SK-N-SH treated with all-trans-retinoic acid at 6 μM for 48 hours (cell line): ENCODE results near the gene HEPACAM2.
A peak's percentile ranks its signal among the peaks of the same experiment; 100 is the strongest.

Source experiments
- ATAC-seq: fragments of 200-7000 bp; cut with Tn5 transposase; 3 replicates; pipeline ENCODE4 v1.9.1; 2020; ENCODE audit warnings: mild to moderate bottlenecking, moderate library complexity
- ARNTL ChIP-seq: fragments of 450-650 bp; formaldehyde crosslinking; IDR thresholded peaks from 2 replicates; pipeline ENCODE4 v1.5.0; 2020; ENCODE audit warnings: low read depth, mild to moderate bottlenecking, moderate library complexity, borderline replicate concordance
- BACH2 ChIP-seq: fragments of 250-450 bp; sonication (Bioruptor Pico); IDR thresholded peaks from 2 replicates; pipeline ENCODE4 v1.9.0; 2021; ENCODE audit warnings: mild to moderate bottlenecking, borderline replicate concordance
- CSDC2 ChIP-seq: fragments of 250-450 bp; sonication (Bioruptor Pico); IDR thresholded peaks from 2 replicates; pipeline ENCODE4 v1.5.0; 2020; ENCODE audit warnings: mild to moderate bottlenecking, moderate library complexity
- GLIS3 ChIP-seq: fragments of 250-450 bp; sonication (Bioruptor Pico); IDR thresholded peaks from 2 replicates; pipeline ENCODE4 v1.5.0; 2020; ENCODE audit warnings: mild to moderate bottlenecking, moderate library complexity
- ISL1 ChIP-seq: fragments of 250-450 bp; sonication (Bioruptor Pico); IDR thresholded peaks from 2 replicates; pipeline ENCODE4 v2.1.2; 2022; ENCODE audit warnings: mild to moderate bottlenecking, moderate library complexity
- OSR1 ChIP-seq: fragments of 250-450 bp; sonication (Bioruptor Pico); IDR thresholded peaks from 2 replicates; pipeline ENCODE4 v1.8.0; 2022; ENCODE audit warnings: moderate library complexity, mild to moderate bottlenecking, inconsistent platforms
- PPARA ChIP-seq: fragments of 250-450 bp; sonication (Bioruptor Pico); IDR thresholded peaks from 2 replicates; pipeline ENCODE4 v1.5.0; 2020; ENCODE audit warnings: mild to moderate bottlenecking, borderline replicate concordance
- RARB ChIP-seq: fragments of 250-450 bp; sonication (Bioruptor Pico); IDR thresholded peaks from 2 replicates; pipeline ENCODE4 v1.8.0; 2021; ENCODE audit warnings: mild to moderate bottlenecking, moderate library complexity
- SNAI2 ChIP-seq: fragments of 250-450 bp; sonication (Bioruptor Pico); IDR thresholded peaks from 2 replicates; pipeline ENCODE4 v1.5.0; 2020; ENCODE audit warnings: mild to moderate bottlenecking, moderate library complexity
- TCF4 ChIP-seq: fragments of 250-450 bp; sonication (Bioruptor Pico); IDR thresholded peaks from 2 replicates; pipeline ENCODE4 v1.8.0; 2021; ENCODE audit warnings: mild to moderate bottlenecking, moderate library complexity, borderline replicate concordance
- TOX ChIP-seq: fragments of 250-450 bp; sonication (Bioruptor Pico); IDR thresholded peaks from 2 replicates; pipeline ENCODE4 v1.8.0; 2021; ENCODE audit warnings: mild to moderate bottlenecking, moderate library complexity, borderline replicate concordance
- ZC3H10 ChIP-seq: fragments of 250-450 bp; sonication (Bioruptor Pico); IDR thresholded peaks from 2 replicates; pipeline ENCODE4 v1.5.1; 2021; ENCODE audit warnings: mild to moderate bottlenecking, moderate library complexity
- ZFP3 ChIP-seq: fragments of 250-450 bp; sonication (Bioruptor Pico); IDR thresholded peaks from 2 replicates; pipeline ENCODE4 v1.5.0; 2020; ENCODE audit warnings: mild to moderate bottlenecking, moderate library complexity
- ZFP30 ChIP-seq: fragments of 450-650 bp; formaldehyde crosslinking; IDR thresholded peaks from 2 replicates; pipeline ENCODE4 v1.5.0; 2022; ENCODE audit warnings: mild to moderate bottlenecking, moderate library complexity
- ZNF565 ChIP-seq: fragments of 450-650 bp; formaldehyde crosslinking; conservative IDR thresholded peaks from 2 replicates; pipeline ENCODE4 v1.5.0; 2020; ENCODE audit warnings: low read depth, mild to moderate bottlenecking, moderate library complexity
- ZNF8 ChIP-seq: fragments of 450-650 bp; formaldehyde crosslinking; IDR thresholded peaks from 2 replicates; pipeline ENCODE4 v1.5.0; 2020; ENCODE audit warnings: mild to moderate bottlenecking, moderate library complexity
- TF ChIP-seq, protein P1 (sequence below): fragments of 250-450 bp; sonication (Bioruptor Pico); IDR thresholded peaks from 2 replicates; pipeline ENCODE4 v1.5.1; 2020; ENCODE audit warnings: low read depth, mild to moderate bottlenecking, moderate library complexity
- TF ChIP-seq, protein P2 (sequence below): fragments of 250-450 bp; sonication (Bioruptor Pico); IDR thresholded peaks from 2 replicates; pipeline ENCODE4 v1.8.0; 2021; ENCODE audit warnings: low read depth, mild to moderate bottlenecking, moderate library complexity, borderline replicate concordance
- TF ChIP-seq, protein P3 (sequence below): fragments of 250-450 bp; sonication (Bioruptor Pico); IDR thresholded peaks from 2 replicates; pipeline ENCODE4 v1.8.0; 2020; ENCODE audit warnings: mild to moderate bottlenecking, moderate library complexity, borderline replicate concordance

HEPACAM2 gene

DNA sequence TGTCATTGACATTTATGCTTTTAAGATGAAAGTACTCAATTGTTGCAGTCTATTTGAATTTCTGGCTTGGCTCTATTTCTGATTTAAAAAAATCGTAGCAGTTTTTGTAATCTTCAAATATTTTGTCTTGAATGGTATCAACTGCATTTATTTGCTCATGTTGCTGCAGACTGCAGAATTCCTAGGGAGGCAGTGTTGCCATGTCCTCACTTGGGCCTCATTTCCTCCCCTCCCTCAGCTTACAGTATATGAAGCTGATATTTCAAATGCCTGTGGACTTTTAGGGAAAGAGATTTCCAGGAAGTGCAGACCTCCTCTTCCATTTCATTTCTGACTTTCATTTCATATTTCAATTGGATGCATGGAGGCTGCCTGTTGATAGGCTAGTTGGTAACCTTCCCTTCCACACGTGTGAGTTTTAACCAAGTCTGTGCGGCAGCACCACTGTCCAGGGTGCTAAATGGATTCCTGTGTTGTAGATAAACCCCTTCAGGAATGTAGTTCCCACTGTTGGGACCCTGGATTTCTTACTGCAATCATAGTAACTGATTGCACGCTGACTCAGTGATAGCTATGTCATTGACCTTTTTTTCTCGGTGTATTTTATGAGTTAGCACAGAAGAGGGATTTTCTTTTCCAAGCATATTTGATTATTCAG is 23.4 kb upstream of the HEPACAM2 start:
- no peak for ATAC-seq

DNA sequence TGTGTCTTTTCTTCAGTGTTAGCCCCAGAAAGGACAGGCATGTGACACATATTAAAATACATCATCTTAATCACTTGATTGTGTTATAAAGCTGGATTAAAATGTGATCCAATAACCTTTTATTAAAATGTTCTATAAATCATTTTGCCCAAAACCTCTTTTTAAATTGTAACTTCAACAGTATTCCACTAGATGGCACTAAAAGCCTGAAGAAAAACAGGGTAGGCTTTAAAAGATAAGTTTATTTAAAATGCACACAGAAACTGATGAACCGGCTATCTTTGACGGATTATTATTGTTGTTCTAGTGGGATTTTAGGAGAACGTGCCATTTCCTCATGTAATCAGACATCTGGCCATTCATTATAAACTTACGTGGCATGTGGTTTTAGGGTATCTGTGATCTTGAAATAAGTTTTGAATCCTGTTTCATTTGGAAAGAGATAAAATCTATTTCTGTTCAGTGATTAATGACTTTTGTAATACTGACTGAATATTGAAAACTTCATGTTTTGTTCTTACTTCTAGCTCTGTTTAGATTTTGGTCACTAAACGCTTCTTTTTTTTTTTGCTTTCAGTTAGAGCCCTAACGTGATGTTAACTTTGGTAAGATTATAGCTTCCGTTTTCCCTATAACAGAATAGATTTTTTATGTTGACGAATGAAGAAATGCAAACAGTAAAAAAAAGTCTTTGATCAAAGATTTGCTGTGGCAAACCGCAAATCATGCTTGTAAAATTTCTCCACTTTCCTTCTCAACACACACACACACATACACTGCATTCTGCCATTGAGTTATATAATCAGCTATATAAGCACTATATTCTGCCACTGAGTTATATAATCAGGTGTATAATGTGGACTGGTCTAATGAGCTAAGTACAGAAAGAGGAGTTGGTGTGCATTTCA is 19.5 kb upstream of the HEPACAM2 start:
- ATAC-seq: peak; percentile 46
- TF ChIP-seq TCF4 (CRISPR knock-in tag): peak; percentile 23; the same call in 1 of the 2 replicates
- TF ChIP-seq, protein P1, sequence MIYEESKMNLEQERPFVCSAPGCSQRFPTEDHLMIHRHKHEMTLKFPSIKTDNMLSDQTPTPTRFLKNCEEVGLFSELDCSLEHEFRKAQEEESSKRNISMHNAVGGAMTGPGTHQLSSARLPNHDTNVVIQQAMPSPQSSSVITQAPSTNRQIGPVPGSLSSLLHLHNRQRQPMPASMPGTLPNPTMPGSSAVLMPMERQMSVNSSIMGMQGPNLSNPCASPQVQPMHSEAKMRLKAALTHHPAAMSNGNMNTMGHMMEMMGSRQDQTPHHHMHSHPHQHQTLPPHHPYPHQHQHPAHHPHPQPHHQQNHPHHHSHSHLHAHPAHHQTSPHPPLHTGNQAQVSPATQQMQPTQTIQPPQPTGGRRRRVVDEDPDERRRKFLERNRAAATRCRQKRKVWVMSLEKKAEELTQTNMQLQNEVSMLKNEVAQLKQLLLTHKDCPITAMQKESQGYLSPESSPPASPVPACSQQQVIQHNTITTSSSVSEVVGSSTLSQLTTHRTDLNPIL (CRISPR knock-in tag): no peak

More for the DNA sequence above, 23.4 kb upstream of the HEPACAM2 start:
- TF ChIP-seq BACH2 (no peak), ZFP3 (CRISPR knock-in tag) (no peak), ZNF8 (CRISPR knock-in tag) (no peak), TCF4 (CRISPR knock-in tag) (no peak), ZFP30 (no peak), RARB (CRISPR knock-in tag) (no peak), OSR1 (CRISPR knock-in tag) (no peak), PPARA (CRISPR knock-in tag) (no peak), SNAI2 (CRISPR knock-in tag) (no peak), GLIS3 (CRISPR knock-in tag) (no peak)
- TF ChIP-seq, protein P2, sequence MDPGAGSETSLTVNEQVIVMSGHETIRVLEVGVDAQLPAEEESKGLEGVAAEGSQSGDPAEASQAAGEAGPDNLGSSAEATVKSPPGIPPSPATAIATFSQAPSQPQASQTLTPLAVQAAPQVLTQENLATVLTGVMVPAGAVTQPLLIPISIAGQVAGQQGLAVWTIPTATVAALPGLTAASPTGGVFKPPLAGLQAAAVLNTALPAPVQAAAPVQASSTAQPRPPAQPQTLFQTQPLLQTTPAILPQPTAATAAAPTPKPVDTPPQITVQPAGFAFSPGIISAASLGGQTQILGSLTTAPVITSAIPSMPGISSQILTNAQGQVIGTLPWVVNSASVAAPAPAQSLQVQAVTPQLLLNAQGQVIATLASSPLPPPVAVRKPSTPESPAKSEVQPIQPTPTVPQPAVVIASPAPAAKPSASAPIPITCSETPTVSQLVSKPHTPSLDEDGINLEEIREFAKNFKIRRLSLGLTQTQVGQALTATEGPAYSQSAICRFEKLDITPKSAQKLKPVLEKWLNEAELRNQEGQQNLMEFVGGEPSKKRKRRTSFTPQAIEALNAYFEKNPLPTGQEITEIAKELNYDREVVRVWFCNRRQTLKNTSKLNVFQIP (CRISPR knock-in tag): no peak

DNA sequence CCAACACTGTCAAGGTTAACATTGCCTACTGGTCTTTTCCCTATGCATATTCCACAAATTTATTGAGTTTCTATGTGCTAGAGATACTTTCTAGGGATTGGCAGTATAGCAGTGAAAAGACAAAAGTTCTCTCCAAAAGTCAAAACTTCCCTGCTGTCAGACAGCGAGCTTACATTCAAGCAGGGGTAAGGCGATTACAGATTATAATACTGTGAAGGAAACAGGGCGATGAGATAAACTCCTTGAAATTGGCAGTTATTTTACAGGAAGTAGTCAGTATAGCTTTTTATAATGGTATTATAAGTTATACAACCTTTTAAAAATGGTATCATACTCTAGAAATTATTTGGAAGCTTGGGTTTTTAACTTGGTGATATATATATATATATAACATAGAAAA is 15.8 kb upstream of the HEPACAM2 start:
- no peak for TF ChIP-seq GLIS3 (CRISPR knock-in tag)
- TF ChIP-seq, protein P3, sequence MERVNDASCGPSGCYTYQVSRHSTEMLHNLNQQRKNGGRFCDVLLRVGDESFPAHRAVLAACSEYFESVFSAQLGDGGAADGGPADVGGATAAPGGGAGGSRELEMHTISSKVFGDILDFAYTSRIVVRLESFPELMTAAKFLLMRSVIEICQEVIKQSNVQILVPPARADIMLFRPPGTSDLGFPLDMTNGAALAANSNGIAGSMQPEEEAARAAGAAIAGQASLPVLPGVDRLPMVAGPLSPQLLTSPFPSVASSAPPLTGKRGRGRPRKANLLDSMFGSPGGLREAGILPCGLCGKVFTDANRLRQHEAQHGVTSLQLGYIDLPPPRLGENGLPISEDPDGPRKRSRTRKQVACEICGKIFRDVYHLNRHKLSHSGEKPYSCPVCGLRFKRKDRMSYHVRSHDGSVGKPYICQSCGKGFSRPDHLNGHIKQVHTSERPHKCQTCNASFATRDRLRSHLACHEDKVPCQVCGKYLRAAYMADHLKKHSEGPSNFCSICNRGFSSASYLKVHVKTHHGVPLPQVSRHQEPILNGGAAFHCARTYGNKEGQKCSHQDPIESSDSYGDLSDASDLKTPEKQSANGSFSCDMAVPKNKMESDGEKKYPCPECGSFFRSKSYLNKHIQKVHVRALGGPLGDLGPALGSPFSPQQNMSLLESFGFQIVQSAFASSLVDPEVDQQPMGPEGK (CRISPR knock-in tag): no peak
- no peak for TF ChIP-seq PPARA (CRISPR knock-in tag)
- no peak for TF ChIP-seq ZNF8 (CRISPR knock-in tag)
- no peak for TF ChIP-seq TOX (CRISPR knock-in tag)
- TF ChIP-seq SNAI2 (CRISPR knock-in tag): no peak
- no peak for TF ChIP-seq ARNTL (CRISPR knock-in tag)
- TF ChIP-seq, all 23 proteins: peak for 0
- no peak for ATAC-seq

DNA sequence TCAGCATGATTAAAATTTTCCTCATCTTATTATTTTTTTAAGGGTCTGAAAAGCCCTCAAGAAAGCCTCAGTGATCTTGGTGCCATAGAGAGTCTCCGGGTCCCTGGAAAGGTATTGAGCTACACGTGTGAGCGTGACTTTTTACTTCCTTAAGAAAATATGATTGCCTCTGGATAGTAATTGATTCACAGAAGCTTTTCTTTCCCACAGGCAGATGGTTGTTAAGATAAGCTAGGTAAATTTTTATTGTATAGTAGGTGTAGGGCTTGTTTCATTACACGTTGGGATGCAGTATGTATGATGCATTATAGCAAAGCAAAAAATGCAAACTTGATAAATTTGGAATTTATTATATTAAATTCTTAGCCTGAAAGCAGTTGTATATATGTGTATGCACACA is 13.6 kb upstream of the HEPACAM2 start:
- TF ChIP-seq, protein P2 (CRISPR knock-in tag): no peak
- no peak for TF ChIP-seq TCF4 (CRISPR knock-in tag)
- TF ChIP-seq, protein P1 (CRISPR knock-in tag): no peak
- no peak for ATAC-seq

DNA sequence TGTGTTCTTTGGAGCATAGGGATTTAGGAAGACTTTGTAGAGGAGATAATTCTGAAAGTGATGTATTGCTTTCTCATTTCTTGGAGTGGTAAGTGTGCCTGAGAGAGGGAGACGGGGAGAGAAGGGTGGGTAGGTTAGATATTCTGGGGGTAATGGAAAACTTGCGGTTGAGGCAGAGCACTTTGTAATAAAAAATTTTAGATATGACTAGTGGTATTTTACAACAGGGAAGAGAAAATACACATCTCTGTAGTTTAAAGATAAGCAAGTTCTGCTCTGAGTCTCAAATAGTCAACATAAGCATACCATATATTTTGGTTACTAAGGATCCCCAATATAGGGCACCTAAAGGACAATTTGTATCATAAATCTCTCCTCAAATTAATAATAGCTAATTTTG is 12.5 kb upstream of the HEPACAM2 start:
- ATAC-seq: no peak
- TF ChIP-seq TCF4 (CRISPR knock-in tag) (no peak), OSR1 (CRISPR knock-in tag) (no peak), TOX (CRISPR knock-in tag) (no peak), SNAI2 (CRISPR knock-in tag) (no peak), CSDC2 (no peak), ZC3H10 (no peak), RARB (CRISPR knock-in tag) (no peak), ZNF565 (CRISPR knock-in tag) (no peak), ISL1 (CRISPR knock-in tag) (no peak), GLIS3 (CRISPR knock-in tag) (no peak)
- TF ChIP-seq, protein P3 (CRISPR knock-in tag): no peak
- TF ChIP-seq, protein P1 (CRISPR knock-in tag): no peak
